ENCODE results near the gene SLC44A1. TPM values are rescaled to one million over a fixed set of nuclear protein-coding genes. Genes with fewer than 3 reads are reported as not detected.

Gene SLC44A1
- total RNA-seq, 1 donor from 2014 or later = 13.9 TPM

DNA sequence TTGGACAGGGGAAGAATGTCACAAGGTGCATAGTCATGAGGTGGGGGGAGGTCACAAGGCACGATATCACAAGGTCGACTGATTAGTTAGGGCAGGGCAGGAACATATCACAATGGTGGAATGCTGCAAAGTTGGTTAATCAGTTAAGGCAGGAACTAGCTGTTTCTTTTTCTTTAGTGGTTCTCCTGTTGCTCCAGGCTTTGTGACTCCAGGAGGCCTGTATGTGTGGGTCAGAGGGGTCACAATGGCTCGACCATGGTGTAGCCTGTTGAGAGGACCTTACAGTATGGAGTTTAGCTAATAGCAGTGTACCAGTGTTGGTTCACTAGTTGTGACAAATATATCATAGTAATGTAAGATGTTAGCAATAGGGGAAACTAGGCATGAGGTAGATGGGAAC is 191.0 kb downstream of the SLC44A1 start:
- H3K9me3 Mint-ChIP-seq = peaks cover 3% of the 10 kb centered on the region
- H3K36me3 Mint-ChIP-seq (ENCODE audit: low read depth) = peaks cover 3% of the 10 kb centered on the region
- no peak overlapping the region for H3K27ac Mint-ChIP-seq (ENCODE audit: unreplicated experiment)
- TF ChIP-seq, protein P1, sequence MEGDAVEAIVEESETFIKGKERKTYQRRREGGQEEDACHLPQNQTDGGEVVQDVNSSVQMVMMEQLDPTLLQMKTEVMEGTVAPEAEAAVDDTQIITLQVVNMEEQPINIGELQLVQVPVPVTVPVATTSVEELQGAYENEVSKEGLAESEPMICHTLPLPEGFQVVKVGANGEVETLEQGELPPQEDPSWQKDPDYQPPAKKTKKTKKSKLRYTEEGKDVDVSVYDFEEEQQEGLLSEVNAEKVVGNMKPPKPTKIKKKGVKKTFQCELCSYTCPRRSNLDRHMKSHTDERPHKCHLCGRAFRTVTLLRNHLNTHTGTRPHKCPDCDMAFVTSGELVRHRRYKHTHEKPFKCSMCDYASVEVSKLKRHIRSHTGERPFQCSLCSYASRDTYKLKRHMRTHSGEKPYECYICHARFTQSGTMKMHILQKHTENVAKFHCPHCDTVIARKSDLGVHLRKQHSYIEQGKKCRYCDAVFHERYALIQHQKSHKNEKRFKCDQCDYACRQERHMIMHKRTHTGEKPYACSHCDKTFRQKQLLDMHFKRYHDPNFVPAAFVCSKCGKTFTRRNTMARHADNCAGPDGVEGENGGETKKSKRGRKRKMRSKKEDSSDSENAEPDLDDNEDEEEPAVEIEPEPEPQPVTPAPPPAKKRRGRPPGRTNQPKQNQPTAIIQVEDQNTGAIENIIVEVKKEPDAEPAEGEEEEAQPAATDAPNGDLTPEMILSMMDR (conservative IDR thresholded peaks at IDR 0.05) = no peak
- H3K4me3 Mint-ChIP-seq = no peak overlapping the region
- no peak for DNase-seq (ENCODE audit: low read depth, low spot score)
- no peaks in the 10 kb centered on the region for H3K27me3 Mint-ChIP-seq (ENCODE audit: low read depth)
- H3K4me1 Mint-ChIP-seq = peaks cover 9% of the 10 kb centered on the region

DNA sequence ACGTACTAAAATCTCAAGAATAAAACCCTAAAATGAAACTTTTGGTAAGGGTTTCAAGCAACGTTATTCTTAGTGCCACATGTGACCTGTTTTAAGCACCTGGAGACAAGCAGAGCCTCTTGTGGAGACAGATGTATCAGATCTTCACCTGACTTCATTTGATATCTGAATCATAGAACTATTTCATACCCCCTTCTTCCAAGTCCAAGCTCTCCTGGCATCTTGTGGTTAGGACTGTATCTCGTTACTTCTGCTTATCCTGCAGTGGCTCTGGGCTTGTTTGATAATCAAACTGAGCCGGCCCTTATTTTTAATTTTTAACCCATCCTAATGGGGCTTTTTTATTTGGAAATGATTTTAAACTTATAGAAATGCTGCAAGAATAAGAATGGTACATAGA is 192.3 kb downstream of the SLC44A1 start:
- peaks cover 9% of the 10 kb centered on the region for H3K4me1 Mint-ChIP-seq
- H3K4me3 Mint-ChIP-seq = no peak overlapping the region
- DNase-seq (ENCODE audit: low read depth, low spot score) = no peak
- H3K36me3 Mint-ChIP-seq (ENCODE audit: low read depth) = peaks cover 3% of the 10 kb centered on the region
- H3K27me3 Mint-ChIP-seq (ENCODE audit: low read depth) = no peaks in the 10 kb centered on the region
- TF ChIP-seq, protein P1 (conservative IDR thresholded peaks at IDR 0.05) = no peak
- peaks cover 3% of the 10 kb centered on the region for H3K9me3 Mint-ChIP-seq
- no peak overlapping the region for H3K27ac Mint-ChIP-seq (ENCODE audit: unreplicated experiment)

DNA sequence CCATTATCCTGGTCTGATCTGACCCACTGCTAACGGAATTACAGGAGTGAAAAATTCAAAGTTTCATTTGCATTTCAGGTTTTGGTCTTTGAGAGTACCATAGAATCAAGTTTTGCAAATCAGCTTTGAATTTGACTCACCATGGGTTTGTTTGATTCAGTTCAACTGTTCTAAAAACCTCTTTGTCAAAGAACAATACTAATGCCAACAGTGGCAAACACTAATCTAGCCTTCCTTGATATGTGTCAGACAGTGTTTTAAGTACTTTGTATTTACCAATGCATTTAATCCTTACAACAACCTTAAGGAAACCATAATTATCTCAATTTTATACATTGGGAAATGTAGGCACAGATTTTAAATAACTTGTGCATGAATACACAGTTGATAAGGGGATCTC is 193.3 kb downstream of the SLC44A1 start:
- TF ChIP-seq, protein P1 (conservative IDR thresholded peaks at IDR 0.05) = no peak
- no peak overlapping the region for H3K27ac Mint-ChIP-seq (ENCODE audit: unreplicated experiment)
- H3K27me3 Mint-ChIP-seq (ENCODE audit: low read depth) = no peaks in the 10 kb centered on the region
- H3K4me1 Mint-ChIP-seq = peaks cover 9% of the 10 kb centered on the region
- H3K36me3 Mint-ChIP-seq (ENCODE audit: low read depth) = peaks cover 3% of the 10 kb centered on the region
- H3K9me3 Mint-ChIP-seq = peaks cover 3% of the 10 kb centered on the region
- no peak for DNase-seq (ENCODE audit: low read depth, low spot score)
- no peak overlapping the region for H3K4me3 Mint-ChIP-seq

DNA sequence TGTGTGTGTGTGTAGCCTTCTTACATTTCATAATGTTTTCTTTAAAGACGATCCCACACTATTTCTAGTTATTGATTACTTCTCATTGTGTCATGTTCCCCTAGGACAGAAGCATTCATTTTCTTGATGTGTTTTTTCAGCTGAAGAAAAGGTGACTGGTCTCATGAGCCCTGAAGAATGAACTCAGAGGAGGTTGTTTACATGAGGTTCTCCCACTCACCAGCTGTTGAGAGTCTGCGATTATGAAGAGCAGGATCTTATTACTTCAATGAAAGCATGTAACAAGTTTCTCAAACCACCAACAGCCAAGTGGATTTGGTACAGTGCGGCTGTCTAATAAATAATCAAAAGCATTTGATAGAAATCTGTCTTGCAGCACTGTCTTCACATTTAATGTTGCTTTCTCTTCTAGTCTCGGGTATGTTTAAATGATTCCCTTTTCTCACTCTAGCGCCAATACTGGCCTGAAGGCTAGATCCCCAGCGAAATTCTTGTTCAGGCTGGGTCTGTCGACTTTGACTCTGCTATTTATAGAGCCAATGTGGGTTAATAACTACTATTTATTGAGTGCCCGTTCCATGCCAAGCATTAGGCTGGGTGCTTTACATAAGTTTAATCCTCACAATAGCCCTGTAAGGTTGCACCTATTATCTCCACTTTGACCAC is 193.8 kb downstream of the SLC44A1 start:
- DNase-seq (ENCODE audit: low read depth, low spot score) = no peak
- H3K4me1 Mint-ChIP-seq = peaks cover 9% of the 10 kb centered on the region
- no peak overlapping the region for H3K27ac Mint-ChIP-seq (ENCODE audit: unreplicated experiment)
- TF ChIP-seq, protein P1 (conservative IDR thresholded peaks at IDR 0.05) = no peak
- peaks cover 3% of the 10 kb centered on the region for H3K36me3 Mint-ChIP-seq (ENCODE audit: low read depth)
- no peak overlapping the region for H3K4me3 Mint-ChIP-seq
- H3K9me3 Mint-ChIP-seq = peaks cover 3% of the 10 kb centered on the region
- no peaks in the 10 kb centered on the region for H3K27me3 Mint-ChIP-seq (ENCODE audit: low read depth)

DNA sequence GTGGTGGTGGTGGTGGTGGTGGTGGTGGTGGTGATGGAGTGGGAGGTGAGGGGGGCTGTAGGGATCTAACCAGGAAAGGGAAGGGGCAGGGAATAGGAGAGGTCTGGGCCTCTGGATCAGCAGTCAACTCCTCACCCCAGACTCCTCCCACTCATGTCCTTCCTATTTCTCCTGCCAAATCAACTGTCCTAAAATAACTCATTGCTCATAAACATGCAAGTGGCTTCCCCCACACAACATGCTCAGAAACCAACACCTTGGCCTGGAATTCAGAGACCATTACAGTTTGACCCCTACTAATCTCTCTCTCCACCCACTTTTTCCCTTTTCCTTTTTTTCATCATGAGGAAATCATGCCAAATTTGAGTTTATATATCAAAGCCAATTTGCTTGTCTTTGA is 195.0 kb downstream of the SLC44A1 start:
- Mint-ChIP-seq H3K36me3 (ENCODE audit: low read depth) (peaks cover 3% of the 10 kb centered on the region), H3K4me1 (peaks cover 9% of the 10 kb centered on the region), H3K27me3 (ENCODE audit: low read depth) (no peaks in the 10 kb centered on the region), H3K4me3 (no peak overlapping the region), H3K9me3 (peaks cover 3% of the 10 kb centered on the region), H3K27ac (ENCODE audit: unreplicated experiment) (no peak overlapping the region)
- DNase-seq (ENCODE audit: low read depth, low spot score) = no peak
- TF ChIP-seq, protein P1 (conservative IDR thresholded peaks at IDR 0.05) = no peak
